AG10803 (cell line): ENCODE measurements around the gene TUBB1.

Experiments
- DNase-seq: peaks from one replicate; pipeline ENCODE4 v3.0.0; 2010; ENCODE audit warnings: low read depth
- H3K4me3 ChIP-seq: 2 replicates; pipeline ENCODE4 v1.5.1; 2011; ENCODE audit warnings: mild to moderate bottlenecking, low read length, control low read depth
- TF ChIP-seq, protein P1 (sequence below): conservative IDR thresholded peaks from 2 replicates; pipeline ENCODE4 v1.5.1; 2011; ENCODE audit warnings: mild to moderate bottlenecking, low read length, control low read depth, inconsistent platforms

The TUBB1 gene

DNA sequence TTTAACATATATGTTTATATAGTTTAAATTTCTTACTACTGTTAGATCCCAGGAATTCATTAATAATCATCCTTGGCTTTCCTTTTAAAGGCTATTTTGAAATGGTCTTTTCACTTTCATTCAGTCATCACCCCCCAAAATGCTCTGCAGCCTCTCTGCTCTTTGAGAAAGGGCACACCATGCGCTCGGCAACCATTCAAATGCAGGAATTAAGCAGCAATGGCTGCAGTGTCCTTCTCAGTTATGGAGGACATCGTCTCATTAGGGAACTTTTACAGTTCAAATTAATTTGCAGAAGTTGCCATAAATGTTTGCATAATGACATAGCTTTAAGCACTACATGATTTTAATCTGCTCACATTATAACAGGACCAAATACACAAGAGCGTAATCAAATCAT lies 6.3 kb downstream of the TUBB1 start:
- DNase-seq = no peak
- no peak overlapping the region for H3K4me3 ChIP-seq
- TF ChIP-seq, protein P1, sequence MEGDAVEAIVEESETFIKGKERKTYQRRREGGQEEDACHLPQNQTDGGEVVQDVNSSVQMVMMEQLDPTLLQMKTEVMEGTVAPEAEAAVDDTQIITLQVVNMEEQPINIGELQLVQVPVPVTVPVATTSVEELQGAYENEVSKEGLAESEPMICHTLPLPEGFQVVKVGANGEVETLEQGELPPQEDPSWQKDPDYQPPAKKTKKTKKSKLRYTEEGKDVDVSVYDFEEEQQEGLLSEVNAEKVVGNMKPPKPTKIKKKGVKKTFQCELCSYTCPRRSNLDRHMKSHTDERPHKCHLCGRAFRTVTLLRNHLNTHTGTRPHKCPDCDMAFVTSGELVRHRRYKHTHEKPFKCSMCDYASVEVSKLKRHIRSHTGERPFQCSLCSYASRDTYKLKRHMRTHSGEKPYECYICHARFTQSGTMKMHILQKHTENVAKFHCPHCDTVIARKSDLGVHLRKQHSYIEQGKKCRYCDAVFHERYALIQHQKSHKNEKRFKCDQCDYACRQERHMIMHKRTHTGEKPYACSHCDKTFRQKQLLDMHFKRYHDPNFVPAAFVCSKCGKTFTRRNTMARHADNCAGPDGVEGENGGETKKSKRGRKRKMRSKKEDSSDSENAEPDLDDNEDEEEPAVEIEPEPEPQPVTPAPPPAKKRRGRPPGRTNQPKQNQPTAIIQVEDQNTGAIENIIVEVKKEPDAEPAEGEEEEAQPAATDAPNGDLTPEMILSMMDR = no peak

DNA sequence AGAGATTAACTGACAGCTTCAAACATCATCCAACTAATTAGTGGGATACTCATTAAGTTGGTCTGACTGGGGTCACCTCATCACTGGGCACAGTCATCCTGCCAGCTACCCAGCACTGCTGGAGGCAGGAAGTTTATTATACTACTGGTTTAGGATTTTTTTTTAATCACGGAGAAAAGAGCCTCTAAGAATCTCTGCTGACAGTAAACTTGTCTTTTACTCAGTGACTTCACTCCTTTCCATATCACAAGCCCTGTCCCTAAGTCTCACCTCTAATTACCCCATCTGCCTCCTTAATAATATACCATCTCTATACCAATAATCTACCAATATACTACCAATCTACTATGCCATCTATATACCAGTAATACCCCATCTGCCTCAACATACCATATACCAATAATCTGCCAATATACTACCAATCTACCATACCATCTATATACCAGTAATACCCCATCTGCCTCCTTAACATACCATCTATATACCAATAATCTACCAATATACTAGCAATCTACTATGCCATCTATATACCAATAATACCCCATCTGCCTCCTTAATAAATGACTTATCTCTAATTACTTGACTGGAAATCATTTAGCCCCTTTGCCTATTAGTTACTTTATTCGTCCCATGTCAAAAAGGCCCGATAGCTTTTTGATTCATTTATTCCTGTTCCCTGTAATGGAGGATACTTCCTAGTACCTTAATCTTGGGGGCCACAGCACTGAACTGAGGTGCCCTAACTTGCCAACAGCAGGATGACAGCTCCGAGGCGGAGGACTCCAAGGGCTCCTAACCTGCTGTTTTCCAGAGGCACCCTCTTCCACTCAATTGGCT lies 7.9 kb downstream of the TUBB1 start:
- no peak overlapping the region for H3K4me3 ChIP-seq
- TF ChIP-seq, protein P1 = no peak
- no peak for DNase-seq

DNA sequence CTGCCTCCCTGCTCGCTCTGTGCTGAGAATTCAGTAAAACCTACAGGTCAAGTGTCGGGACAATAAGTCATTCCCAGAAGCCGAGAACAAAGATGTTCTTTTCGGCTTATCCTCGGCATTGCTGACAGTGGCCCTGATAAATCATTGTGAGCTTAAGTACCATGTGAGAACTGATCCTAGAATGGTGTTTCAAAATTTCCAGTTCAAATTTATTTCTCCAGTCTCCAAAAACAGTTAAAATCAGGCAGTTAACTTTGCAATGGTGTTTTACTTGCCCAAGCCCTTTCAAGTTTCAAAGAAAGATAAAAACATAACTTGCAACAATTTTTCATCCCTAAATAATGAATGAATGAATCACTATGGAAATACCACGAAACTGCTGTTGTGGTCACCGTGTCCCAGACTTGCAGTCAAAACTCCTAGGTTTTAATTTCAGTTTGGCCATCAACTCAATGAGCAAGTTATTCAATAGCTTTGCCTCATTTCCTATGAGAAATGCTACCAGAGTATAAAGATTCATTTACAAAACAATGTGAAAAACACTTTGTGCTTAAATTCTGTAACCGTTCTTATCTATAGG lies 8.6 kb downstream of the TUBB1 start:
- TF ChIP-seq, protein P1 = no peak
- peak; percentile 77 for DNase-seq
- no peak overlapping the region for H3K4me3 ChIP-seq

DNA sequence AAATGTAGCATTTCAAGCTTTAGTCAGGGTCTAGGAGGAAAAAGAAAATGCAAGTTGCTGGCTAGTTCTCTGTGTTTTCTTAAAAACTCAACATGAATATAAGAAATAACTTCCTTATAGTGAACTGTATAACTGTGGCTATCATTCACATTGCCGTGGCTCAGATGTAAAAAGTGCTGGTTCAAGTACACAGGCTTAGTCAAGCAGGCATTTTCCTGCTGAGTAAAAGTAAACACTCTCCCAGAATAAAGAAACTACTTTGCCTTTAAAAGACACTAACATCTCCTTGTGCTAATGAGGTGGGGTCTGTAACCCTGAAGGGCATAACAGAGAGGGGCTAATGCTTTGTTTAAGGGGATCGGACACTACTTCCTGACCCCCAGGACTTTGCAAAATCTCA lies 9.6 kb downstream of the TUBB1 start:
- no peak for DNase-seq
- H3K4me3 ChIP-seq = peak overlapping the region; percentile 34
- TF ChIP-seq, protein P1 = no peak

DNA sequence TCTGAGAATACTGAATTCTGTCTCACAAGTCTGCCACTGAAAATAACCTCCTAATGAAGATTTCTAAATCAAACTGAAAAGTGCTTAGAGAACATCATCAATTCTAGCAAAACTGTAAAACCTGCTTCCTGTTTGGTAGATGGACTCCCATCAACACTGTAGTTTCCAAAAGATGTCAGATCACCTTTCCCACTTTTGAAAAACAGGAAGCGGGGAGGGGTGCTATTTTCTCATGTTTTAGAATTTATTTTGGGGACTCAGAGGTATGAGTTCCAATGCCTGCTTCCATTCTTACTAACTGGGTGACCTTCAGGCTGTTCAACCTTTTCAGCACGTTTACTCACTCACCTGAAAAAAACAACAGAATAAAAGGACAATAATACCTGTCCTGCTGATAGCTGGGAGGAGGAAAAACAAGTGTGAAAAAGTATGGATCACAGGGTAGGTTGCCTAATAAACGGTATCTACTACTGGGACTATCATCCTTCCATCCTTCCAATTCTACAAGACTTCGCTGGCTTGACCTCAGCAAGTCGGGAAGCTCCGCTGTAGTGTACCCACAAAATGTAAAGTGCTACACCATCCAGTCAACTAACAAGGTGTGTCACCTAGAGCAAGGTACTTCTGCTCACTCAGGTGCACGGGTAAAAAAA lies 11.8 kb downstream of the TUBB1 start:
- DNase-seq = no peak
- TF ChIP-seq, protein P1 = no peak
- peak overlapping the region; percentile 76 for H3K4me3 ChIP-seq

DNA sequence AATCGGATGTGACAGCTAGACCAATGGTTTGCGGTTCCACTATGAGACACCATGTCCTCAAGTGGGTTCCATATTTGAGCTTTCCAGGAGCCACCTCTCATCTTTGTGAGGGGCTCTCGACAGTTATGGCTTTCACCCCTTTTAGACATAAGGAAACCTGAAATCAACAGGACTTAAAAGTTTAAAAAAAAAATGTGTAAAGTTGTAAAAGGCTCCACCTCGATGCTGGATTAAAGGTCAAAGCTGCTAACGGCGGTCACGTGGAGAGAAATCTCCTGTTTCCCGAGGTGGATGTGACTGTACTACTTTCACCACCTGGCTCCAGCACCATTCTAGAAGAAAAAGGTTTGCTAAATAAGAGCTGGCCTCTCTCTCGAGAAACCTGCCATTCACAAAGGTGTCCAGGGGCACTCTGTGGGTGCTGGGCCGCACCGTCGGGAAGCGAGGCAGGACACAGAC lies 12.4 kb downstream of the TUBB1 start:
- TF ChIP-seq, protein P1 = no peak
- DNase-seq = no peak
- H3K4me3 ChIP-seq = peak overlapping the region; percentile 76
